Measurements from ENCODE around the gene DPEP1.
"Not testable (repeated sequence)": the region's sequence is repeated elsewhere in the genome, so short reads cannot be mapped to it uniquely, and the experiment has no call there.

The DPEP1 gene

GRCh38 chr16:89613231-89613953, at the start of gene DPEP1:
Gene DPEP1, plus strand, starts transcription at chr16:89613642. Its CDS starts 16,769 bp downstream, at chr16:89630411.
- no peak for DNase-seq

DNA sequence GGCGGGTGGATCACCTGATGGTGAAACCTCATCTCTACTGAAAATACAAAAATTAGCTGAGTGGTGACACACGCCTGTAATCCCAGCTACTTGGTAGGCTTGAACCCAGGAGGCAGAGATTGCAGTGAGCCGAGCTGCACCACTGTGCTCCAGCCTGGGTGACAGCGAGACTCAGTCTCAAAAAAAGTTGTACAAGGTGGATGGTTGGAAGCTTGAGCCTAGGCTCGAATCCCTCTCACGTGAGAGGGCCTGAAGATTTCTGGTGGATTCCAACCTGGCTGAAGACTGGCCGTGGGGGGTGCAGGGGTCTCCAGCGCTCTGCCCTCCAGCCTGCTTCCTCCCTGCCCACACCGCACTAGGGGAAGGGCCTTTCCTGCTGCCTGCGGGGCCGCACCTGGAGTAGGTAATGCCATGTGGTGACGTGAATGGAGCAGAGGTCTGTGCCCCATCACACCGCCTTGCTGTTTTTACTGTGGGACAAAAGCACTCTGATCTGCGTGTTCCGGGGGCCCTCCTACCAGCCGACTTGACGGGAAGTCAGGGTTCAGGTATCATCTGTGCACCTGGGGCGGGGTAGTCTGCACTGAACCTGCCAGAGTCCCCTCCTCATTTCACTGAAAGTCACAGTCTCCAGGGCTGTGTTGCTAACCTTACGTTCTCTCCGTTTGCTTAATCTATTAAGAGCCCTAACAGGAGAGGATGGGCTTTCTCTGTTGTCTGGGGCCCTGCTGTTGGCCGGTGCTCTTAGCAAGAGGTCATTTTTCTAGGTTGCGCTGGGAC, 48.8 kb upstream of the DPEP1 start:
- DNase-seq = no peak

GRCh38 chr16:89565256-89565505, 48.3 kb upstream of the DPEP1 start:
- no peak for DNase-seq

DNA sequence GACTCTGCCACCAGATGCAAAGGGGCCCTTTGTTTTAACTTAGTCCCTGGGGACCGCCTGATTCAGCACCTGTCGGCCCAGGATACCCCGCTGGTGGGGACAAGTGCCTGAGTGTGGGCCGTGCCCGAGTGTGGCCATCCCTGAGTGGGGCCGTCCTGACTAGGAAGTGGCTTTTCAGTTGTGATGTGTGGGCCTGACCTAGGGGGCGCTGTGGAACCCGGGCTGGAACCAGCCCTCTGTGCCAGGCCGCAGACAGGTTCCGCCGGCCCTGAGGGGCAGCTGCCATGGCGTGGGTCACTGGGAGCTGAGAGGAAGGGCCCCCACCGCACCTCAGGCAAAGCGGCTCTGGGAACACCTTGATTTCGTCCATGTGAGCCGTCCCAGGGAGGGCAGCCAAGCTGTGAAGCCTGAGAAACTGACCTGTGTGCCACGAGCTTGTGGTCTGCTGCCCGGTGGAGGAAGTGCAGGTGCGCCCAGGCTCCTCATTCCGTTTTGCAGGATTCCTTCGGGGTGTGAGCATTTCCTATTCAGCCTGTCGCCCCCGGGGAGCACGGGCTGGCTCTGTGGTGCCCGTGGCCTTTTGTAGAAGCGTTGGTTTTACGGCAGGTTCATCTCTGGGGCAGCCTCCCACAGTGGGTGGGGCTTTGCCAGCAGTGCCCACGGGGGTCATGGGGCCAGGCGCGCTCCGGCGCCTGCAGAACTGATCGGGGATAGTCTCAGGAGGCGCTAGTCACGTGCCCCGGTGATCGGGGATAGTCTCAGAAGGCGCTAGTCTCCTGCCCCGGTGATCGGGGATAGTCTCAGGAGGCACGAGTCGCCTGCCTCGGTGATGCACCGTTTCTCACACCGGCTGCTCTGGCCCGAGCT, 47.7 kb upstream of the DPEP1 start:
- no peak for DNase-seq

- no peak for DNase-seq
Observed at GRCh38 chr16:89567656-89568594, 45.5 kb upstream of the DPEP1 start.

DNA sequence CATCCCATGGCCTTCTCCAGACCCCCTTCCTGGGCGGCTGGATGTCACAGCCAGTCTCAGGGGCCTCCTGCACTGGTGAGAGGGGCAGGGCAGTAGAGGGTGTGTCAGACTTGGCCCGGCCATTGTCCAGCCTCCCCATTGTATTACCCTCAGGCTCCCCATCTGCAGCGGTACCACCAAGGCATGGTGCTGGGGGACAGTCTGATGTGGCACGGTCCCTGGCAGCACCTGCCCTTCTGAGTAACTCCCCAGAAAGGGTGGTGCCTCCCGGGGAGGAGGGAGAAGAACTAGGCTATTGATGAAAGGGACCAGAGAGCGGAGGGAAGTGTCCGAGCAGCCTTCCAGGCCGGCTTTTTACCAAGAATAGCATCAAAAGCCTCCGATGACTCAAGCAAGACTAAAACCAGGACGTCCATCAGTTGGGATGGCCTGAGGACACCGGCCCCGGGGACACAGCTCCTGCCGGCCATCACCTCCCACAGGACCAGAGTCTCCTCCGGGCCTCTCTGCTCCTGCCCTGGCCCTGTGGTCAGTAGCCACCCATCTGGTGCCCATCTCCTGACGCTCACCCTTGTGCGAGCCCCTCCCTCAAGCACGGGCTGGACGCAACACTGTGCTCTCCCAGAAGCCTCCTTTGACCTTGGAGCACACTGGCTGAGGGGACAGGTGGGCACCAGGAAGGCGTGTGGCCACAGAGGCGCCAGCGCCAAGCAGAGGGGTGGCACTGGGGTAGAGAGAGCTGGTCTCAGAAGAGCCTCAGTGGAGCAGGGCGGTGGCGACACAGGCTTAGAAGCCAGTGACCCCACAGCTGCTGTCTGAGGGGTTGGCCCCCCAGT, 43.7 kb upstream of the DPEP1 start:
- DNase-seq = no peak

GRCh38 chr16:89570342-89570923, 43.0 kb upstream of the DPEP1 start:
- DNase-seq = no peak

GRCh38 chr16:89570983-89571598, 42.4 kb upstream of the DPEP1 start:
- DNase-seq = not testable (repeated sequence)

GRCh38 chr16:89571636-89572035, 41.8 kb upstream of the DPEP1 start:
- DNase-seq = no peak

DNA sequence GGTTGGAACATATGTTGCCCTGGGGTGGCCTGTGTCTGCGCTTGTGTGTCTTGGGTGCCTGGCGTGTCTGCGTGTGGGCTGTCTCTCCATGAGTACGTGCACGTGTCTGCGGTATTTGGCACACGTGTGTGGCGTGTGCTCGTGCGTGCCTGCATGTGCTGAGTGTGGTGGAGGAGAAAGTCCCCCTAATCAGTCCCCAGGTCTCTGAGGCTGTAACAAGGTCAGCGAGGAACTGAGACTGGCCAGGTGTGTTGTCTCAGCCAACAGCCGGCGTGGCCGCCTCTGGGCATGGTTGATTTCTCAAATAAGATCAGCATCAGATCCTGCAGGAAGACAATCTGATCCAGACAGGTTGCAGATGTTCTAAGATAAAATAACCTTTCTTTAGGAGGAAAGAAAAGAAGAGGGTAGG, 41.4 kb upstream of the DPEP1 start:
- no peak for DNase-seq

GRCh38 chr16:89572485-89573205, 40.8 kb upstream of the DPEP1 start:
- DNase-seq = no peak

GRCh38 chr16:89573826-89574680, 39.4 kb upstream of the DPEP1 start:
- DNase-seq = no peak

DNA sequence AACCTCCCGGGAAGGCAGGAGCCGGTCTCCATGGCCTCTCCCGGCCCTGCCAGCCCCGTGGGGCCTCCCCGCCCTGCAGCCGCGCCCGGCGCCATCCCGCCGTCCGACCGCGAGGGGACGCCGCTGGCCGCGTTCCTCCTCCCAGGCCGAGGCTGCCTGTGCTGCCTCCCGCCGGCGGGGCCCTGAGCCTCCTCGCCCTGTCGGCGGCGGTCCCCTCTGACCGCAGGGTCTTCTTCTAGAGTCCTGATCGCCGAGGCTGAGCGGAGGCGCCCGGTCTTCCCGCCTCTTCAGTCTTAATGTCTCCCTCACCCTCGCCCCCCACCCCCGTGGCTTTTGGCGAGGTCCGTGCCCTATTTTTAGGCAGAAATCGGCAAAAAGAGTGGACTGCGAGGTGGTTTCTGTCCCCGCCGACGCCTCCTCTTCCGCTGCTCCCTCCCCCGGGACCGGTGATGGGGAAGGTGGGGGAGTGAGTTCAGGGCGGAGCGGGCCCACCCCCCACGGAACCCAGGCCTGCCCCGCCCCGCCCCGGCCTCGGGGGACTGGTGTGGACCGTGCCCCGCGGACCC, 38.7 kb upstream of the DPEP1 start:
- DNase-seq = no peak

- no peak for DNase-seq
Observed at GRCh38 chr16:89575247-89576152, 37.9 kb upstream of the DPEP1 start, which contains the start of gene CPNE7. Gene CPNE7, plus strand, starts transcription at chr16:89575758. Its CDS starts 140 bp downstream, at chr16:89575898.

GRCh38 chr16:89576153-89577054, 37.0 kb upstream of the DPEP1 start:
- no peak for DNase-seq

DNA sequence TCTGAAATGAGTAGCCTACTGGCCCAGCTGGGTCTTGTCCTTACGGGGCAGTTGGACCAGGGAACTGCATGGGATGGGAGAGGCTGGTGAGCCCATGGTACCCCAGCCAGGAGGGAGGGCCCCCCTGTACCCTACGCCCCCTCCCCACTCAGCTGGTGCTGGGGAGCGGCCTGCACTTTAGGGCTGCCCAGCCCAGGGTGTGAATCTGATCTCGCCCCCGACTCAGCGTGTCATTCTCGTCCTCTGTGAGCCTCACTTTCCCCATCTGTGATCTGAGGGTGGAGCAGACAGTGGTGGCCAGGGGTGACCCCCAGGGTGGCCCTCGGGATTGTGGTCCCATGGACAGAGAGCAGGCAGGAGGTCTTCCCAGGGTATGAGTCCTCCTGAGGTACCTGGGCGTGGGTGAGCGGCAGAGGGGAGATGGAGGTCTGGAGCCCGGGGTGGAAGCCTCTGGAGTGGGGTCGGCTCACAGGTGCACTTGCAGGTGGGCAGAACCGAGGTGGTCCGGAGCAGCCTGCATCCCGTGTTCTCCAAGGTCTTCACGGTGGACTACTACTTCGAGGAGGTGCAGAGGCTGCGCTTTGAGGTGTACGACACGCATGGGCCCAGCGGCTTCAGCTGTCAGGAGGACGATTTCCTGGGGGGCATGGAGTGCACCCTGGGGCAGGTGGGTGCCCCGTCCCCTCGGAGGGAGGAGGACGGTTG, 36.2 kb upstream of the DPEP1 start:
- no peak for DNase-seq

Data from NCI-H524 treated with DMSO at 0.1 percent for 48 hours (cell line).